GM18867 (cell line): ENCODE measurements around the gene ZBTB18.
"Not testable (repeated sequence)": the region's sequence is repeated elsewhere in the genome, so short reads cannot be mapped to it uniquely, and the experiment has no call there.

ENCODE experiments used
- ATAC-seq: cut with Tn5 transposase; IDR thresholded peaks from one replicate; pipeline ENCODE4 v1.9.1; 2021; ENCODE audit warnings: mild to moderate bottlenecking, moderate library complexity; ENCODE audit not compliant: unreplicated experiment

ZBTB18 gene

GRCh38 chr1:244050835-244051444, at the start of gene ZBTB18:
Gene ZBTB18, plus strand, starts transcription at chr1:244051283. Its CDS starts 149 bp downstream, at chr1:244051432.
- no peak for ATAC-seq

GRCh38 chr1:244002721-244003120, 48.4 kb upstream of the ZBTB18 start:
- ATAC-seq: no peak

- ATAC-seq: no peak
Measured at GRCh38 chr1:244005455-244005854, 45.6 kb upstream of the ZBTB18 start.

GRCh38 chr1:244006381-244006901, 44.6 kb upstream of the ZBTB18 start:
- no peak for ATAC-seq

- no peak for ATAC-seq
Measured at GRCh38 chr1:244006961-244007360, 44.1 kb upstream of the ZBTB18 start.

GRCh38 chr1:244010191-244010590, 40.9 kb upstream of the ZBTB18 start:
- ATAC-seq: no peak

- no peak for ATAC-seq
Measured at GRCh38 chr1:244010703-244011123, 40.4 kb upstream of the ZBTB18 start.

GRCh38 chr1:244011271-244011670, 39.8 kb upstream of the ZBTB18 start:
- no peak for ATAC-seq

- no peak for ATAC-seq
Measured at GRCh38 chr1:244011786-244012185, 39.3 kb upstream of the ZBTB18 start.

- no peak for ATAC-seq
Measured at GRCh38 chr1:244012202-244012601, 38.9 kb upstream of the ZBTB18 start.

GRCh38 chr1:244013100-244013499, 38.0 kb upstream of the ZBTB18 start:
- ATAC-seq: no peak

GRCh38 chr1:244014862-244015261, 36.2 kb upstream of the ZBTB18 start:
- ATAC-seq: not testable (repeated sequence)

GRCh38 chr1:244019982-244020485, 31.0 kb upstream of the ZBTB18 start:
- ATAC-seq: no peak

- ATAC-seq: no peak
Measured at GRCh38 chr1:244021427-244021826, 29.7 kb upstream of the ZBTB18 start.

GRCh38 chr1:244022311-244022710, 28.8 kb upstream of the ZBTB18 start:
- ATAC-seq: no peak

GRCh38 chr1:244022864-244023440, 28.1 kb upstream of the ZBTB18 start:
- no peak for ATAC-seq

GRCh38 chr1:244027491-244028145, 23.5 kb upstream of the ZBTB18 start:
- ATAC-seq: no peak

- no peak for ATAC-seq
Measured at GRCh38 chr1:244028701-244029100, 22.4 kb upstream of the ZBTB18 start.

GRCh38 chr1:244029124-244029523, 22.0 kb upstream of the ZBTB18 start:
- no peak for ATAC-seq

- ATAC-seq: no peak
Measured at GRCh38 chr1:244030481-244031040, 20.5 kb upstream of the ZBTB18 start.

GRCh38 chr1:244035358-244035757, 15.7 kb upstream of the ZBTB18 start:
- no peak for ATAC-seq

GRCh38 chr1:244037252-244037651, 13.8 kb upstream of the ZBTB18 start:
- no peak for ATAC-seq
